BLaER1 treated with 17β-estradiol and CSF1 and Interleukin-3, amounts not matched to agents 10 nM and 100 nM (cell line): ENCODE results near the gene NDE1.

Experiments used
- H3K27ac ChIP-seq, 11 experiments: shearing (Covaris generic); formaldehyde crosslinking; 2 replicates each; pipeline ENCODE4 v1.8.1; 2022
- H3K27me3 ChIP-seq, 11 experiments: shearing (Covaris generic); formaldehyde crosslinking; 2 replicates each; pipeline ENCODE4 v1.8.1; 2022
- H3K36me3 ChIP-seq, 11 experiments: shearing (Covaris generic); formaldehyde crosslinking; 2 replicates each; pipeline ENCODE4 v1.8.1; 2022
- H3K4me1 ChIP-seq, 10 experiments: shearing (Covaris generic); formaldehyde crosslinking; 2 replicates each; pipeline ENCODE4 v1.8.1; 2022
- H3K4me2 ChIP-seq, 11 experiments: shearing (Covaris generic); formaldehyde crosslinking; 2 replicates each; pipeline ENCODE4 v1.8.1; 2022
- H3K4me3 ChIP-seq, 10 experiments: shearing (Covaris generic); formaldehyde crosslinking; 2 replicates each; pipeline ENCODE4 v1.8.1; 2022
- H3K9ac ChIP-seq, 11 experiments: shearing (Covaris generic); formaldehyde crosslinking; 2 replicates each; pipeline ENCODE4 v1.8.1; 2022
- H3K9me3 ChIP-seq, 11 experiments: shearing (Covaris generic); formaldehyde crosslinking; replicated peaks in 1 of 11; 2 replicates each; pipeline ENCODE4 v1.8.1; 2022
- H4K20me1 ChIP-seq, 11 experiments: shearing (Covaris generic); formaldehyde crosslinking; 2 replicates each; pipeline ENCODE4 v1.8.1; 2022
- Cebpa-rat ChIP-seq, 11 experiments: shearing (Covaris generic); IDR thresholded peaks; 2 replicates each; pipeline ENCODE4 v1.8.1; 2022

NDE1 gene

DNA sequence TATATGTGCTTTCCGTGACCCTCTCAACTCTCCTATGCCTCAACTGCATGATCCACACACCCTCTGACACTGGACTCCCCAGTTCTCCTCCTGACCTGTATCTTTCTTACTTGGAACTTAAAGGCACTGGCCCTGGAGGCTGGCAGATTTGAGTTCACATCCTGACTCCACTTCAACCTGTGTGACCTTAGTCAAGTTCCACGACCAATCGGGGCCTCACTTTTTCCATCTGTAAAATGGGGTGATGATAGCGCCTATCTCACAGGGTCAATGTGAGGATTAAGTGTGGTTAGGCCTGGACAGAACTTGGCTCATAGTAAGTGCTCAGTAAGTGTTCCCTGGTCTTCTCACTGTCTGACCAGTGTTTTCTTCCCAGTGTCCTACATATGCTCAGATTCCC lies 32.1 kb upstream of the NDE1 start:
- Histone ChIP-seq H3K27me3 (no peaks in the 10 kb centered on the region), H3K9ac (no peak overlapping the region), H3K36me3 (peaks cover 94 to 100% (median 100%) of the 10 kb centered on the region in 11 experiments), H3K4me2 (no peak overlapping the region), H3K4me1 (peaks cover 0 to 33% (median 30%) of the 10 kb centered on the region in 10 experiments; a peak in 15 of 20 replicates), H4K20me1 (no peaks in the 10 kb centered on the region), H3K9me3 (no peaks in the 10 kb centered on the region), H3K4me3 (no peak overlapping the region), H3K27ac (no peak overlapping the region)
- no peak for TF ChIP-seq Cebpa-rat (IDR thresholded peaks at IDR 0.05)

DNA sequence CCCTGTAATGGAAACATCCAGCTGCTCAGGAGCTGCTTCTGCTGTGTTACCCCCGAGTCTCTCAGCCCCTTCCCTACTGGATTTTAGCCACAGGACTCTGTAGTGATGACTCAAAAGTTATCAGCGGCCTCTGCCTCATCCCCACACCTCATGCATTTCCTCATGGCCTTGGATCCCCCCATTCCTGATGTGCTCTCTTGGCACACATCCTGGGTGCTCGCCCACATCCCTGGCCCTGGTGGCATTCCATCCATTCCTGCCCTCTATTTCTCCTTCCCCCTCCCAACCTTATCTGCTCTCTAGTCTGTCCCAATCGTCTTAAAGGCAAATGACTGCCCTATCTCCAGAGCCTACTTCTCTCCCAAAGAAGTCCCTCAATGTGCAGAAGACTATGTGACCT lies 31.7 kb upstream of the NDE1 start:
- no peaks in the 10 kb centered on the region for H3K27me3 ChIP-seq
- H3K36me3 ChIP-seq: peaks cover 92 to 100% (median 100%) of the 10 kb centered on the region in 11 experiments
- no peak overlapping the region for H3K4me3 ChIP-seq
- H3K4me1 ChIP-seq: peaks cover 0 to 36% (median 30%) of the 10 kb centered on the region in 10 experiments; a peak in 15 of 20 replicates
- H3K27ac ChIP-seq: no peak overlapping the region
- H3K4me2 ChIP-seq: no peak overlapping the region
- H3K9ac ChIP-seq: no peak overlapping the region
- H4K20me1 ChIP-seq: no peaks in the 10 kb centered on the region
- no peak for TF ChIP-seq Cebpa-rat (IDR thresholded peaks at IDR 0.05)
- H3K9me3 ChIP-seq: no peaks in the 10 kb centered on the region

- Histone ChIP-seq H3K9me3 (no peaks in the 10 kb centered on the region; a peak in 1 of 22 replicates), H3K27ac (peak overlapping the region in 4 of 11 experiments; percentile 20 to 38 (median 34); a peak in 5 of 22 replicates), H4K20me1 (peaks cover 0 to 2% (median 0%) of the 10 kb centered on the region in 11 experiments; a peak in 1 of 22 replicates), H3K4me2 (peak overlapping the region in 7 of 11 experiments; percentile 5 to 50 (median 22); a peak in 12 of 22 replicates), H3K27me3 (no peaks in the 10 kb centered on the region), H3K9ac (peak overlapping the region in 3 of 11 experiments; percentile 18 to 37 (median 33); a peak in 3 of 22 replicates), H3K36me3 (peaks cover 92 to 100% (median 100%) of the 10 kb centered on the region in 11 experiments), H3K4me1 (peaks cover 0 to 50% (median 30%) of the 10 kb centered on the region in 10 experiments; a peak in 15 of 20 replicates), H3K4me3 (no peak overlapping the region)
- TF ChIP-seq Cebpa-rat (IDR thresholded peaks at IDR 0.05): no peak
Observed at GRCh38 chr16:15620611-15621195, 29.3 kb upstream of the NDE1 start.

- Histone ChIP-seq H4K20me1 (peaks cover 0 to 5% (median 0%) of the 10 kb centered on the region in 11 experiments; a peak in 2 of 22 replicates), H3K4me3 (no peak overlapping the region), H3K36me3 (peaks cover 92 to 100% (median 100%) of the 10 kb centered on the region in 11 experiments), H3K4me1 (peaks cover 0 to 50% (median 30%) of the 10 kb centered on the region in 10 experiments; a peak in 15 of 20 replicates), H3K27me3 (no peaks in the 10 kb centered on the region), H3K4me2 (peak overlapping the region in 7 of 11 experiments; percentile 16 to 50 (median 22); a peak in 14 of 22 replicates), H3K9ac (no peak overlapping the region; a peak in 1 of 22 replicates), H3K27ac (peak overlapping the region in 3 of 11 experiments; percentile 20 to 38 (median 31); a peak in 3 of 22 replicates), H3K9me3 (no peaks in the 10 kb centered on the region; a peak in 1 of 22 replicates)
- TF ChIP-seq Cebpa-rat (IDR thresholded peaks at IDR 0.05): no peak
Observed at GRCh38 chr16:15621456-15621855, 28.6 kb upstream of the NDE1 start.

- no peak for TF ChIP-seq Cebpa-rat (IDR thresholded peaks at IDR 0.05)
- Histone ChIP-seq H3K27ac (peak overlapping the region in 2 of 11 experiments; percentile 20 to 38; a peak in 2 of 22 replicates), H3K4me1 (peaks cover 0 to 50% (median 30%) of the 10 kb centered on the region in 10 experiments; a peak in 15 of 20 replicates), H3K4me3 (no peak overlapping the region), H3K4me2 (peak overlapping the region in 7 of 11 experiments; percentile 16 to 50 (median 22); a peak in 12 of 22 replicates), H3K9me3 (no peaks in the 10 kb centered on the region; a peak in 1 of 22 replicates), H3K9ac (no peak overlapping the region), H3K36me3 (peaks cover 92 to 100% (median 100%) of the 10 kb centered on the region in 11 experiments), H3K27me3 (no peaks in the 10 kb centered on the region), H4K20me1 (peaks cover 0 to 5% (median 0%) of the 10 kb centered on the region in 11 experiments; a peak in 2 of 22 replicates)
Observed at GRCh38 chr16:15621889-15622288, 28.2 kb upstream of the NDE1 start.

- no peak for TF ChIP-seq Cebpa-rat (IDR thresholded peaks at IDR 0.05)
- peaks cover 92 to 100% (median 98%) of the 10 kb centered on the region in 11 experiments for H3K36me3 ChIP-seq
- H4K20me1 ChIP-seq: peaks cover 0 to 18% (median 0%) of the 10 kb centered on the region in 11 experiments; a peak in 7 of 22 replicates
- peaks cover 0 to 5% (median 0%) of the 10 kb centered on the region in 11 experiments; a peak in 5 of 22 replicates for H3K9me3 ChIP-seq
- H3K4me1 ChIP-seq: peaks cover 13 to 51% (median 35%) of the 10 kb centered on the region in 10 experiments; a peak in 19 of 20 replicates
- H3K4me2 ChIP-seq: peak overlapping the region in 4 of 11 experiments; percentile 35 to 73 (median 54); a peak in 7 of 22 replicates
- H3K9ac ChIP-seq: peak overlapping the region in 1 of 11 experiments; percentile 46; a peak in 2 of 22 replicates
- H3K4me3 ChIP-seq: no peak overlapping the region
- H3K27ac ChIP-seq: peak overlapping the region in 6 of 11 experiments; percentile 9 to 59 (median 28); a peak in 8 of 22 replicates
- no peaks in the 10 kb centered on the region for H3K27me3 ChIP-seq
Observed at GRCh38 chr16:15631730-15632409, 18.2 kb upstream of the NDE1 start.

GRCh38 chr16:15635926-15636325 lies 14.1 kb upstream of the NDE1 start:
- no peak for TF ChIP-seq Cebpa-rat (IDR thresholded peaks at IDR 0.05)
- no peaks in the 10 kb centered on the region; a peak in 1 of 22 replicates for H4K20me1 ChIP-seq
- H3K36me3 ChIP-seq: peaks cover 75 to 88% (median 80%) of the 10 kb centered on the region in 11 experiments
- H3K4me1 ChIP-seq: peaks cover 44 to 91% (median 75%) of the 10 kb centered on the region in 10 experiments
- no peaks in the 10 kb centered on the region for H3K27me3 ChIP-seq
- peak overlapping the region in 10 of 11 experiments; percentile 33 to 96 (median 58); a peak in 16 of 22 replicates for H3K9ac ChIP-seq
- peak overlapping the region; percentile 25 to 99 (median 87); a peak in 20 of 22 replicates for H3K4me2 ChIP-seq
- peak overlapping the region; percentile 62 to 100 (median 98); a peak in 20 of 22 replicates for H3K27ac ChIP-seq
- peak overlapping the region in 2 of 10 experiments; percentile 3 to 23; a peak in 1 of 20 replicates for H3K4me3 ChIP-seq
- peaks cover 0 to 17% (median 9%) of the 10 kb centered on the region in 11 experiments; a peak in 11 of 22 replicates for H3K9me3 ChIP-seq

DNA sequence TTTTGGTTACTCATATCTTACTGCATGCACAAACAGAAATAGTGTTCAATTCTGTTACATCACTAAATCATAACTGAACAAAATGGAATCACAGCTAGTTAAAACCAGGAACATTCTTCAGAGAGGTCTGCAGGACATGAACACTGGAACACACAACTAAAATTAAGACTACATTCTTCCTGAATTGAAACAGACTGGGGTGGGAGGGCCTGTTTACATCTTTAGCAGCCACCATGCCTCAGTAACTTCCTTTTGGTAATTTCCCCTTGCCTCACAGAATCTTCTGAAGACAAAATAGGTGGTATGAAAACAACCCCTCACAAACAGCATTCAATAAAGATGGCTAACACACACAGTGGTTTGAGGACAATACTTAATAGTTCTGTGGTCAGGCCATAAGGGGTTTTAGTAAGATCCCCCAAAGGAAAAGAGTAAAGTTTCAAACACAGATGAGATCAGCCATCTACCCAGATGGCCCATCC lies 13.6 kb upstream of the NDE1 start:
- TF ChIP-seq Cebpa-rat (IDR thresholded peaks at IDR 0.05): no peak
- Histone ChIP-seq H4K20me1 (no peaks in the 10 kb centered on the region; a peak in 1 of 22 replicates), H3K9me3 (peaks cover 0 to 17% (median 9%) of the 10 kb centered on the region in 11 experiments; a peak in 11 of 22 replicates), H3K27ac (peak overlapping the region; percentile 62 to 100 (median 98)), H3K4me1 (peaks cover 49 to 96% (median 79%) of the 10 kb centered on the region in 10 experiments), H3K4me3 (peak overlapping the region in 3 of 10 experiments; percentile 14 to 35 (median 23); a peak in 2 of 20 replicates), H3K36me3 (peaks cover 70 to 83% (median 75%) of the 10 kb centered on the region in 11 experiments), H3K27me3 (no peaks in the 10 kb centered on the region), H3K4me2 (peak overlapping the region; percentile 25 to 99 (median 87)), H3K9ac (peak overlapping the region; percentile 28 to 96 (median 57); a peak in 20 of 22 replicates)
